Activated CD4-positive, alpha-beta T cell treated with anti-CD3 and anti-CD28 coated beads for 48 hours (primary cell): ENCODE measurements around the gene NSMCE3.
"Not testable (repeated sequence)": the region's sequence is repeated elsewhere in the genome, so short reads cannot be mapped to it uniquely, and the experiment has no call there.

ENCODE experiments used
- DNase-seq: peaks from one replicate; pipeline ENCODE4 v3.0.0-alpha.2; 2020

Gene NSMCE3

DNA sequence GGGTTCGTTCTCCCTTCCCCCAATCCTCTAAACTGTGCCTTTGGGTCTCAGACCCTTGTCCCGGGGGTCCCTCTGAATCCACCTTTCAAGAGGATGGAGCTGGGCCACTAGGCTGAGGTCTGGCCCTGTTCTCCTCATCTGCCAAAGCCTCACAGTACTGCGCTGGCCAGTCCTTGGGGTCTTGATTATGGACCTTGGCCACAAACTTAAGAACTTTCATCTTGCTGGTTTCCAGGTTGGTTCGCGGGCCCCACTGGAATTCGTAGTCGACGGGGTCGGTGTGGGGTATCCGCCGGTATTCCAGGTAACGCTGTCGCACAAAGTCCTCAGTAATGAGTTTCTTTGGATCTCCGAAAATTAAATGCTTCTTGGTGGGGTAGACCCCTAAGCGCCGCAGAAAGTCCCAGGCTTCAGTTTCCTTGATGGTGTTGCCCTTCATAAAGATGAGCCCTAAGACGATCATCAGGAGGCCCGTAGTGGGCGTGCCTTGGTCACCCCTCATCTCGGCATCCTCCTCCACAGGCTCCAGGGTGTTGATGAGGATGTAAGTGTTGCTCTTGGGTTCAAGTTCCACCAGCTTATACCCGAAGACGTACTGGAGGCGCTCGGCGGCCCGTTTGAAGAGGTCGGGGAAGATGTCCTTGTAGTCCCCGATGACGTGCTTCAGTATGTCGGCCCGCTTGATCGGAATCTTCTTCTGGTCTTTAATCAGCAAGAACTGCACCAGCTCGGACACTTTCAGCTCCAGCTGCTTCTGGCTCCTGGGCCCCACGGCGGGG is 727 bp downstream of the NSMCE3 start:
- peak; percentile 56 for DNase-seq

DNA sequence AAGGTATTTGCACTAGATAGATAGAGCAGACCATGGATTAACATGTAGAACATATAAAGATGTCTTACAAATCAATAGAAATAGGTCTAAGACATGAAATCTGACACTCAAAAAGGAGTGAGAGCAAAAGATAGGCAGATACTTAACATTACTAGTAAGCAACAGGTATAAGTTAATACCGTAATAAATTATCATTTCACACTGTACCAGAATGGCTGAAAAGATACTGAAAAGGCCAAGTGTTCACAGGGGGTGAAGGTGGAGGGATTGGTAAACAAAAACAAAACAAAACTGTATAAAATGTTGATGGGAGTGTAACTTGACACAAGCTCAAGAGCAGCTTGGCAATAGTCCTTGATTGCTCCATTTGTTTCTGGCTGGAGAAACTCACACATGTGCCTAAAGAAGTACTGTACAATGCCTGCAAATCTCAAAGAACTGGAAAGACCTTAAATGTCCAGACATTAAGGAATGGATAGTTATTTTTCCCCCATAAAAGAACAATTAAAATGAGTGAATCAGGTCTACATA is 3.5 kb downstream of the NSMCE3 start:
- DNase-seq, result no peak

DNA sequence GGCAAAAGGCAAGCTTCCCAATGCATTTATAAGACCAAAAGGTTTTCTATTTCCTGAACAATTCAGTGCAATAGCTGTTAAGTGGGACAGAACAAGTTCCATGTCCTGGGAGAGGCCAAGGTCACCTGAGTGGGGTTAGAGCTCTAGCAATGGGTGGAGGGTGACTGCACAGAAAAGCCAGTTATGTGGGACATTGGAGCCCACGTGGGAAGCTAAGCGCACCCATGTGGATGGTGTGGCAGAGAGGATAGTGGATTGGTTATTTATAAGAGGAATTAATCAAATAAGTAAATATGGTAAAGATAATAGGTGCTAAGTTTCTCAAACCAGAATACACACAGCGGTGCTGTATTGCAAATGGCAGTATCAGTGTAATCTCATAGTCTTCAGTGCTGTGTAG is 6.3 kb downstream of the NSMCE3 start:
- DNase-seq, result no peak

DNA sequence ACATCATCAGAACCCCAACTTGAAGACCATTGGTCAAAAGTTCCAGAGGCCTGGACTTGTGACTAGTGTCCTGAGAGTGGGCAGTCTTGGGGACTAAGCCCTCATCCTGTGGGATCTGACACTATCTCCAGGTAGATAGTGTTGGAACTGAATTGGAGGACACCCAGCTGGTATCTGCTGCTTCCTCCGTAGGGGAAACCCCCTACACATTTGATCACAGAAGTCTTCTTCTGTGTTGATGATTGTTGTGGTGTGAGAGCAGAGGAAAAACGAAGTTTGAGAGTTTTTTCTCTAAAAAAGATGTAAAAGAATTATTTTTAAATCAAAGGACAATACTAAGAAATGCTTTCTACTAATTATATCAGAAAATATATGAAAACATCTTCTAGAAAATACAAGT is 6.9 kb downstream of the NSMCE3 start:
- DNase-seq, result no peak

DNA sequence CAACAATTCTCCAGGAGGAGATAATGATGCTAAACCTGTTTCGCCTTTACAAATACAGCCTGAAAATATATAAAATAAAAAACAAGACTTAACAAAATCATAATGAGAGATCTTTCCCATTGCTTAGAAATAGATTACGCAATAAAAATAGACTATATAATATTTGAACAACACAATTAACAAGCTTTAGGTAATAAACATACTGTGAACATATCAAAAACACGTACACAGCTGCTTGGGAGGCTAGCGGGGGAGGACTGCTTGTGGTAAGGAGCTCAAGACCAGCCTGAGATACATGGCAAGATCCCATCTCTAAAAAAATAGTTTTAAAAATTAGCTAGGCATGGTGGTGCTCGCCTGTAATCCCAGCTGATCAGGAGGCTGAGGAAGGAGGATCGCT is 8.7 kb downstream of the NSMCE3 start:
- no peak for DNase-seq

DNA sequence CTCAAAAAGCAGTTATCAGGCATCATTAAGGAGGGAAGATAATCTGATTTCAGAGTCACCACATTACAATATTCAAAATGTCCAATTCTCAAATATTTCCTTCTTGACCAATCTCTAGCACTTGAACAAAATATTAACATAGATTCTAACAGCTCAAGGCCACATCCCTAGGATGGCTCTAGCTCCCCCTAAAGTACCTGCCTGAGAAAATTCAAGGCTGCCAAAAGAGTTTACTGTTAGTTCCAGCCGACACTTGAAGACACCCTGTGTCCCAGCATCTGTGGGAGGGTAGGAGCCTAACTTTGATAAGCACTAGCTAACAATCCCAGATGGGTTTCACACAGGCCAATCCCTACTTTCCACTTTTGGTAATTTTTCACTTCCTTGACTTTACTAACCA is 10.4 kb downstream of the NSMCE3 start:
- no peak for DNase-seq

DNA sequence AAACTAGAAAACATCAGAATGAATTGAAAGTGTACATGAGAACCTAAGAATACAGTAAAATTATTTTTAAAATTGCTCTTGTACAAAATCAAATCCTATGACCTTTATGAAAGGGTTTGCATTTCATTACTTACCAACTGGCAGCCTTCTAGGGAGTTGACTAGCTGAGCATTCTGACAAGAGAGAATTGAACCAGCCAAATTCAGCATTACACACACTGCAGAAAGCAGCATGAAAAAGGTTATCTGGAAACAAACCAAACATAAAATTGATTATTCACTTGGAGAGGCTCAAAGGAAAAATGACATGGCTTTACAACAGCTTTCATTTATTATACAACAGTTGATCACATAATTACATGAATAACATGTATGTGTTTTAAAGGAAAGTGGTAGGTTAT is 17.4 kb downstream of the NSMCE3 start:
- no peak for DNase-seq

DNA sequence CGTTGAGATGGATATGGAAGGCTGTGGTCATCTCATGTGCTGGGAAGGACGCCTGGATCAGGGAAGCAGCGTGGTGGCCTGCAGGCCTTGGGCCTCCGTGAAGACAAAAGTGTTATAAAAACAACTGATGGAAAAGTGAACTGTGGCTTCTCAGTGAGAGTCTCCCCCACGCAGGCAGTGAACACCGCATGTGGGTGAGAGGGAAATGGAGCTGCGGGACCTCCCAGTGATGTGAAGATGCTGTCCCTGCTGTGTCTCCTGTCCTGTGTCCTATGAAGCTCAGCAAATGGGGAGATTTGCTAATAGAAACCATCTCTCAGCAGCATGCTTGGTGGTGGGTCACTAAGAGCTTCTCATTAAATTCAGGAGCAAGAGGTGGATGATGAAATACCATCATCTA is 25.1 kb downstream of the NSMCE3 start:
- no peak for DNase-seq

DNA sequence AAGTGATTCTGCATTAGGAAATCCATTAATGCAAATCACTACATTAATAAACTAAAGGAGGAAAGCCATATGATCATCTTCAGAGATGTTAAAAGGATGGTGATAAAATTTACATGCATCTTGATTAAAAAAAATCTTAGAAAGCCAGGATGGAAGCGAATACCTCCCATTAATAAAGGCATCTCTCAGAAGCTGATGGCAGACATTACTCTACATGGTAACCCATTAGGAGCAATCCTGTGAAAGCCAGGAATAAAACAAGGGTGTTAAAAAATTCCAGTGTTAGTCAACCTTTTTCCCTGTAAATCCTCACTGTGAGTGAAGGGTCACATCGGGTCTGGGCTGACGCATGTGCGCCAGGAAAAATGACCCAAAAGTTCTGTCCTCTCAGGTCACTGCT is 25.5 kb downstream of the NSMCE3 start:
- no peak for DNase-seq

DNA sequence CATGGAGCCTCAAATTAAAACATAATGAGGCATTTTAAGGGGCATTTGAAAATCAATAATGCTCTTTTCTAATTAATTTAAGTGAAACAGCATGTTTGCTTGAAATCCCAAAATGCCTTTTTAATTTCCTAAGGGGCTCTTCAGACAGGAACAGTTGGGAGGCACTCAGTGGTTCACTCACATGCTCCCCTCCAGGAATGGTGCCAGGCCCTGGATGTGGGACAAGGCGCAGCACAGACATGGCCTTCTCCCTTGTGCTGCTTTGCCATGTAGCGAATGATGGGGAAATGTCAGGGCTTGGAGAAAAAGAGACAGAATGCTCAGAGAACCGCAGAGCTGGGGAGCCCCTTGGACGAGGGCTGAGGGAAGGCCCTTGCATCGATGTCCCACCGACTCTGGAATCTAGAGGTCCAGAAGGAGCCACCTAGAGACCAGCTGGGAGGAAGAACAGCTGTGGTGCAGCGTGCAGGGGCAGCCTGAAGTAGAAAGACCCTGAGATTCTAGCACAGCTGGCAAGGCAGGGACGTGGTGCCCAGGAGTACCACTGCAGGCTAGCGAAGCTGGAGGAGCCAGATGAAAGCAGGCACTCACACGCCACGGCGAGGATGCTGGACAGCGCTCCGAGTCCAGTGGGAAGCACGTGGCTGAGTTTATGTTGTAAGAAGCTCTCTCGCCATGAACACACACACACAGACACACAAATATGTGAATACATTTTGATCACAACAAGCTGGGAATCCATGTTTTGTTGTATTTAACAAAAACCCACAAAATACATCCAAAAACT is 27.0 kb downstream of the NSMCE3 start:
- DNase-seq, result no peak

DNA sequence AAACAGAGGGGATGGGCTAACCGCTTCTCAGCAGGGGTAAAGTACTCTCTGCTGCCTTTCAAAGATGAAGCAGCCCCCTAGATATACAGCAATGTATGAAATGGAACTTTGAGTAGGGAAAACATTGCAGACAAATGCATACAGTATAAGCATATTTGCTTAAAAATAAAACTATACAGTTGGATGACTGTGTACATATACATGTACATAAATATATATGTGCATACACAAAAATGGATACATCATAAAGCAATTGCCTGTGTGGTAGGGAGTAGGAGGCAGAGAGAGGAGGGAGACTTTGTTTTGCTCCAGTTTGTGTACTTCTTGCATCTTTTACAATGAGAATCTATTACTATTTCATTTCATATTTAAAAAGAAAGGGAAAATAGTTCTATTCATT is 28.4 kb downstream of the NSMCE3 start:
- no peak for DNase-seq

DNA sequence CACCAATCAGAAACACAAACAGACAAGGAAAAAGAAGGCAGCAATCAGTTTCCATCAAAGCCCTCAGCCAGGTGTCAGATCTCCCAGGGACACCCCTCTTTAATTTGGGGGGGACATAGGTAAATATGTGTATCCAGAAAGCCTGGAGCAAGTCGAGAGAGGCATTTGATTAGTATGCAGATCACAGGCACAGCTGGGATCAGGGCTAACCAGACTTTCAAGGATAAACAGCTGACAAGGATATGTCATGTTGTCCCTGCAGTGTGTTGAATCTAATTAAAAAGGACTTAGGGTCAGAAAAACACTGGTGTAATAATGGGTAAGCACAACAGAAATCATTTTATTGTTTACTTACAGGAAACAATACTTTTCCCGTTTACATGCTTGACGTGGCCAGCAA is 30.2 kb downstream of the NSMCE3 start:
- no peak for DNase-seq

DNA sequence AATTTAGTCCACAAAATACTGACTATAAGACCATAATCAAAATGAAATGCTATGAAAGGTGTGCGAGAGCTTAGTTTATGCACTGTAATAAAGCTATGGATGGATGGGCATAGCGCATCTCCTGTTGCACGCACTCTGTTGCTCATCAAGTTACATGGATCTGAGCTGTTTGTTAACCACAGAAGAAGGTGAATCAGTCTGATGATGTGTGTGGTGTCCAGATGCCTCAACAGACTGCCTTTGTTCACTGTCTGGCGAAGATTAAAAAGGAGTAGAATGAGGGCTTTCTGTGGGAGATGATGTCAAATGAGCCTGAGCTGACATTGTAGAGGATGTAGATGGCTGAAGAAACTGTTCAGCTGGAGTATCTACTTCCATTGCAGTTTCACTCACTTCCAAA is 36.1 kb downstream of the NSMCE3 start:
- no peak for DNase-seq

DNA sequence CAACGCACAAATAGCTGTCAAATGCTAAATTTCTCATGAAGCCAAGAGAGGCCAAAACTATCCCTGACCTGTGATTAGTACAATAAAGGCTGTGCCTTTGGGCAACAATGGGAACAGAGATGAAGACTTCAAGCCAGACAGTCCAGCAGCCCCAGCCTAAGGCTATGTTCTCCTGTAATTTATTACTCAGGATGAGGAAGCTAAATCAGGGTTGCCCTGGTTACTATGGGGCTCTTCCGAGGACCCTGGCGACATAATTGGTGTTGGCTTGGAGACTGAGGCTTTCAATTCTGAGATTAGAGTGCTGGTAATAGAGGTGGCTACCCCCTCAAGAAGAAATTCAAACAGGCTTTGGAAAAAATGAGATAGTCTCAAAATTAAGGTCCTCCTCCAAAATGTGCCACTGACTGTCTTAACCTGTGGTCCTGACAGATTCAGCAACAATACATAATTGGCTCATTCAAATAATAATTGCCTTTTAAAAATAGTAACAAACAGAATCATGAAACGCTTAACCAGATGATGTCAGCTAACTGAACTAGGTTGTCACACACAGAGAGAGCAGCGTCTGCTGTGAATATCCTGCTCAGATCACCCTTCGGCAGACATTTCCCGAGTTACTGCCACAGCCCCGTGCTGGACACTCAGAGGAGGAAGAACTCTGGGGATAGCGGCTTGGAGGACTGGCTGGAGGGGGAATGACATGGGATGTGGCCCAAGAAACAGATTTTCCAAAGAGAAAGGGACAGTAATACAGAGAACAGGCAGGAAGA is 43.0 kb downstream of the NSMCE3 start:
- no peak for DNase-seq

DNA sequence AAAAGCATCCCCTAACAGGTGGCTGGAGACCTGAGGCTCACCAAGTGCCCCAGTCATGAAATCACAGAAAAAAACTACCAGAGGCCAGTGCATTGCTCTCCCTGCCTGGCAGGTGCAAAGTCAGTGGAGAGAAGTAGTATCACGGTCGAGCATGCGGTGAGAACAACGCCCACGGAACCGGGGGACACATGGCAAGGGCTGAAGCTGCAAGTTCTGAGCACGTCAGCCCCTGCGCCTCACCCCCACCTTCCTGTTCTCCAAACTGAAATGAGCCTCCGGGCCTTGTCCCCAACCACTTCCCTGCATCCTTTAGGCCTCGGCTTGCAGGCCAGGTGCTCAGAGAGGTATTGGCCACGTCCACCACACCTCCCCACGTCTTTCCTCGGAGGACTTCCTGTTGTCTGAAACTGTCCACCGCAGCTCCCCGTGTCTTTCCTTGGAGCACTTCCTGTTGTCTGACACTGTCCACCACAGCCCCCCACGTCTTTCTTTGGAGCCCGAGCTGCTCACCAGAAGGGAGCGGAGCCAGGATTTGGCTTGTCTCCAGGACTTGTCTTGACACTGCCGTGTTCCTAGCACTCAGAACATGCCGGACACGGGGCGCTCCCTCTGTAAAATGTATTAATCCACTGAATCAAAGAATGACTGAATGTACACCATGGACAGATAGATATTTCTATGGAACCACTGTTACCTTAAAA is 43.9 kb downstream of the NSMCE3 start:
- DNase-seq, result no peak

DNA sequence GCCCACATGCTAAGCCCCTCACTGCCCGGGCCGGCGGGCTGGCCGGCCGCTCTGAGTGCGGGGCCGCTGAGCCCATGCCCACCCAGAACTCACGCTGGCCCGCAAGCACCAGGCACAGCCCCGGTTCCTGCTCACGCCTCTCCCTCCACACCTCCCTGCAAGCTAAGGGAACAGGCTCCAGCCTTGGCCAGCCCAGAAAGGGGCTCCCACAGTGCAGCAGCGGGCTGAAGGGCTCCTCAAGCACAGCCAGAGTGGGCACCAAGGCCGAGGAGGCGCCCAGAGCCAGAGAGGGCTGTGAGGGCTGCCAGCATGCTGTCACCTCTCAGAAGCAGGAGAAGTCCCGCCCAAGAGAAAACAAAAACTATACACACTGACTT is 44.6 kb downstream of the NSMCE3 start:
- DNase-seq, result not testable (repeated sequence)

DNA sequence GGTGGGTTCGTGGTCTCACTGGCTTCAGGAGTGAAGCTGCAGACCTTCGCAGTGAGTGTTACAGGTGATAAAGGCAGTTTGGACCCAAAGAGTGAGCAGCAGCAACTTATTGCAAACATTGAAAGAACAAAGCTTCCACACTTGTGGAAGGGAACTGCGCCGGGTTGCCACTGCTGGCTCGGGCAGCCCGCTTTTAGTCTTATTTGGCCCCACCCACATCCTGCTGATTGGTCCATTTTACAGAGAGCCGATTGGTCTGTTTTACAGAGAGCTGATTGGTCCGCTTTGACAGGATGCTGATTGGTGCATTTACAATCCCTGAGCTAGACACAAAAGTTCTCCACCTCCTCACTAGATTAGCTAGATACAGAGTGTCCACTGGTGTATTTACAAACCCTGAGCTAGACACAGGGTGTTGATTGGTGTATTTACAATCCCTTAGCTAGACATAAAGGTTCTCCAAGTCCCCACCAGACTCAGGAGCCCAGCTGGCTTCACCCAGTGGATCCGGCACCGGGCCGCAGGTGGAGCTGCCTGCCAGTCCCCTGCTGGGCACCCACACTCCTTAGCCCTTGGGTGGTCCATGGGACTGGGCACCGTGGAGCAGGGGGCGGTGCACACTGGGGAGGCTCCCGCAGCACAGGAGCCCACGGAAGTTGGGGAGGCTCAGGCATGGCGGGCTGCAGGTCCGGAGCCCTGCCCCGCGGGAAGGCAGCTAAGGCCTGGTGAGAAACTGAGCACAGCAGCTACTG is 45.2 kb downstream of the NSMCE3 start:
- not testable (repeated sequence) for DNase-seq

DNA sequence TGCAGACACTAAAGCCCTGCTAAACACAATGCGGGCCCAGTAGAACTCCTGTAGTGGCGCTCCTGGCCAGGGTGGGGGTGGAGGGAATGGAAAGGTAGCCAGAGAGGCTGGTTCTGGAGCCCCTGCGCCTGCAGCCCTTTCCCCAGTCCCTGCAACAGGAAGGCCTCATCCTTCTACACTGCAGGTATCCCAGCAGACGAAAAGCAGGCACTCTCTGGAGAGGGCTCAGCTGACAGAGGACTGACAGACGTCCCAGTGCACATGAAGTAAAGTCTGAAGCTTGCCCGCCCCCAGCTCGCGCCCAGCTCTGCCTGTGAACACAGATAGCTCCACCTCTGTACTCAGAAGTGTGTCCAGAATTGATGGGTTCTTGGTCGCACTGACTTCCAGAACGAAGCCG is 46.0 kb downstream of the NSMCE3 start:
- no peak for DNase-seq

DNA sequence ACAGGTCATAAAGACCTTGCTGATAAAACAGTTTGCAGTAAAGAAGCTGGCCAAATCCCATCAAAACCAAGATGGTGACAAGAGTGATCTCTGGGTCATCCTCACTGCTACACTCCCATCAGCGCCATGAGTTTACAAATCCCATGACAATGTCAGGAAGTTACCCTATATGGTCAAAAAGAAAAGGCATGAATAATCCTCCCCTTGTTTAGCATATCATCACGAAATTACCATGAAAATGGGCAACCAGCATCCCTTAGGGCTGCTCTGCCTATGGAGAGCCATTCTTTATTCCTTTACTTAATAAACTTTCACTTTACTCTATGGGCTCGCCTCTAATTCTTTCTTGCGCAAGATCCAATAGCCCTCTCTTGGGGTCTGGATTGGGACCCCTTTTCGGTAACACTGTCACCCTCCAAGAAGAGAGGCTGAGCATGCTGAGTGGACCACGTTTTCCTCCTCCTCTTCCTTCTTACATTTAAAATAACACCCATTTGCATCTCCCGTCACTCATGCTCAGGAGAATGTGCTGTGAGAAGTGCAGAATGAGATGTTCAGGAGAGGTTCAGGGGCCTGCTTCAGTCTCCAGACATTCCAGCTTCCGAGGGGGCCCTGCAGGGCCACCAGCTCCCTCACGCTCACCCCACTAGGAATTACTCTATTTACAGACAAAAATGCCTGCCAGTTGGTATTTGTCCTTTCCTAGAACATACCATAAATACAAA is 47.3 kb downstream of the NSMCE3 start:
- no peak for DNase-seq

DNA sequence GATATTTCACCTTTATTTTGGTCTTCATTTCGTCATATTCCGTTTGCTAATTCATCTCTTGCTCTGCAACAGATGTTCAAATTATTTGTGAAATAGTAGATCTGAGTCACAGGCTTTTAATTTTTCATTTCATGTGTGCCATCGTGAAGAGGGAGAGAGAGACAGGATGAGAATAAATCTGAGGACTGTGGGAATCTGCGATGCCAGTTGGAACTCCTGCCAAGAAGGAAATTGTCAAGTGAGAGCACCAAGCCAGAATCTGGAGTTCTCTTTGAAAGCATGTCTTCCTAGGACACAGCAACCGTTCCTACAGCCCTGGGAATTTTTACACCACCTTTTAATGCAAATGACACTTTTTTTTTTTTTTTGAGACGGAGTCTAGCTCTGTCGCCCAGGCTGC is 48.8 kb downstream of the NSMCE3 start:
- DNase-seq, result no peak

DNA sequence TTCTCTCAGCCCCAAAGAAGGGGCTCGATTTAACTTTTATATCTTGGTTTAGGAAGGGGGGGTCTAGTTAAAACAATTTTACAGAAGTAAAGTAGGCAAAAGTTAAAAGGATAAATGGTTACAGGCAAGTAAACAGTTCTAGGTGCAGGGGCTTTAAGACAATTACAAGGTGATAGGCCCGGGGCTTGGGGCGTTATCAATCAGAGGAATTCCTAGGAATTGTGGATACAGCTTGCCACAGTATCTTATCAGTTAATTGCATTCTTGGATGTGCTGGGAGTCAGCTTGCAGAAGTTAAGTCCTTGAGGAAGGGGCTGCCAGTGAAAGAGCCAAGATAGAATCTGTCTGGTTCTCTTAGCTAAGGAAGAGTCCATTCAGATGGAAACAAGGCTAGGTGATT is 52.7 kb downstream of the NSMCE3 start:
- no peak for DNase-seq
